WTC11 (cell line): Measurements from ENCODE around the gene SDK2. TPM values are rescaled to one million over a fixed set of nuclear protein-coding genes. Genes with fewer than 3 reads are reported as not detected.

ENCODE experiments used
- AR ChIP-seq: fragments of 250-450 bp; sonication (Bioruptor Pico); IDR thresholded peaks from 2 replicates; pipeline ENCODE4 v1.9.0; 2021; ENCODE audit warnings: mild to moderate bottlenecking
- ATF6 ChIP-seq: sonication (generic); formaldehyde crosslinking; IDR thresholded peaks from 2 replicates; pipeline ENCODE4 v1.8.1; 2023; ENCODE audit warnings: mild to moderate bottlenecking, missing genetic modification reagents
- E2F5 ChIP-seq: sonication (generic); formaldehyde crosslinking; IDR thresholded peaks from 2 replicates; pipeline ENCODE4 v1.8.1; 2022; ENCODE audit warnings: mild to moderate bottlenecking, moderate library complexity, missing genetic modification reagents
- ETV6 ChIP-seq: sonication (generic); formaldehyde crosslinking; IDR thresholded peaks from 2 replicates; pipeline ENCODE4 v1.8.1; 2022; ENCODE audit warnings: mild to moderate bottlenecking, missing genetic modification reagents
- FOXJ3 ChIP-seq: sonication (generic); formaldehyde crosslinking; IDR thresholded peaks from 2 replicates; pipeline ENCODE4 v1.9.0; 2021; ENCODE audit warnings: missing genetic modification reagents, mild to moderate bottlenecking, borderline replicate concordance
- FOXP1 ChIP-seq: sonication (generic); formaldehyde crosslinking; IDR thresholded peaks from 2 replicates; pipeline ENCODE4 v1.8.0; 2022; ENCODE audit warnings: missing genetic modification reagents, mild to moderate bottlenecking, moderate library complexity, borderline replicate concordance
- FOXP4 ChIP-seq: sonication (generic); formaldehyde crosslinking; IDR thresholded peaks from 2 replicates; pipeline ENCODE4 v1.8.0; 2022; ENCODE audit warnings: mild to moderate bottlenecking, missing genetic modification reagents
- GRHL2 ChIP-seq: fragments of 250-450 bp; sonication (Bioruptor Pico); IDR thresholded peaks from 2 replicates; pipeline ENCODE4 v1.8.0; 2022; ENCODE audit warnings: mild to moderate bottlenecking, moderate library complexity; ENCODE audit not compliant: insufficient replicate concordance, severe bottlenecking
- MAX ChIP-seq: sonication (generic); formaldehyde crosslinking; IDR thresholded peaks from 2 replicates; pipeline ENCODE4 v1.8.0; 2022; ENCODE audit warnings: mild to moderate bottlenecking, missing genetic modification reagents
- MXD4 ChIP-seq: fragments of 250-450 bp; sonication (Bioruptor Pico); IDR thresholded peaks from 2 replicates; pipeline ENCODE4 v1.8.0; 2021; ENCODE audit warnings: mild to moderate bottlenecking, moderate library complexity, borderline replicate concordance
- NR1H2 ChIP-seq: sonication (generic); formaldehyde crosslinking; IDR thresholded peaks from 2 replicates; pipeline ENCODE4 v1.9.0; 2021; ENCODE audit warnings: mild to moderate bottlenecking, moderate library complexity, missing genetic modification reagents
- OVOL2 ChIP-seq: fragments of 250-450 bp; sonication (Bioruptor Pico); IDR thresholded peaks from 2 replicates; pipeline ENCODE4 v1.9.0; 2021; ENCODE audit warnings: mild to moderate bottlenecking, borderline replicate concordance
- PRDM15 ChIP-seq: sonication (generic); formaldehyde crosslinking; IDR thresholded peaks from 2 replicates; pipeline ENCODE4 v1.8.0; 2022; ENCODE audit warnings: missing genetic modification reagents
- PRRX2 ChIP-seq: fragments of 250-450 bp; sonication (Bioruptor Pico); IDR thresholded peaks from 2 replicates; pipeline ENCODE4 v1.8.0; 2021; ENCODE audit warnings: mild to moderate bottlenecking
- RELA ChIP-seq: sonication (generic); formaldehyde crosslinking; IDR thresholded peaks from 2 replicates; pipeline ENCODE4 v1.8.1; 2022; ENCODE audit warnings: missing genetic modification reagents, mild to moderate bottlenecking, borderline replicate concordance
- SMAD4 ChIP-seq: sonication (generic); formaldehyde crosslinking; IDR thresholded peaks from 2 replicates; pipeline ENCODE4 v1.8.0; 2022; ENCODE audit warnings: mild to moderate bottlenecking, missing genetic modification reagents
- SP1 ChIP-seq: sonication (generic); formaldehyde crosslinking; conservative IDR thresholded peaks from 2 replicates; pipeline ENCODE4 v1.8.1; 2022; ENCODE audit warnings: missing genetic modification reagents
- USF1 ChIP-seq: sonication (generic); formaldehyde crosslinking; IDR thresholded peaks from 2 replicates; pipeline ENCODE4 v1.8.0; 2022; ENCODE audit warnings: mild to moderate bottlenecking, missing genetic modification reagents
- ZNF121 ChIP-seq: sonication (generic); formaldehyde crosslinking; IDR thresholded peaks from 2 replicates; pipeline ENCODE4 v1.8.0; 2023; ENCODE audit warnings: missing genetic modification reagents
- ZNF138 ChIP-seq: sonication (generic); formaldehyde crosslinking; conservative IDR thresholded peaks from 2 replicates; pipeline ENCODE4 v1.8.1; 2022; ENCODE audit warnings: mild to moderate bottlenecking, moderate library complexity, missing genetic modification reagents
- ZNF281 ChIP-seq: sonication (generic); formaldehyde crosslinking; IDR thresholded peaks from 2 replicates; pipeline ENCODE4 v1.8.0; 2023; ENCODE audit warnings: mild to moderate bottlenecking, missing genetic modification reagents
- ZNF416 ChIP-seq: fragments of 250-450 bp; sonication (Bioruptor Pico); IDR thresholded peaks from 2 replicates; pipeline ENCODE4 v1.9.0; 2021; ENCODE audit warnings: mild to moderate bottlenecking, inconsistent platforms
- total RNA-seq: library from RNA; stranded (reverse); gene quantifications from 3 replicates; pipeline ENCODE4 v1.2.3, GENCODE V29; 2021

The SDK2 gene
- total RNA-seq, 1 experiment from 2014 or later: 14.8 TPM

- TF ChIP-seq PRDM15 (CRISPR knock-in tag) (no peak), FOXJ3 (no peak), NR1H2 (no peak), ATF6 (no peak), AR (no peak), GRHL2 (CRISPR knock-in tag) (no peak), MXD4 (CRISPR knock-in tag) (no peak), SMAD4 (CRISPR knock-in tag) (no peak; the same call in 1 of the 2 replicates), ZNF281 (no peak), ZNF416 (CRISPR knock-in tag) (no peak), OVOL2 (CRISPR knock-in tag) (no peak), SP1 (CRISPR knock-in tag) (peak; percentile 57; the same call in 1 of the 2 replicates), ZNF121 (CRISPR knock-in tag) (no peak), E2F5 (CRISPR knock-in tag) (0 out of 2 replicates have a peak, but pooled peaks have one; percentile 68), USF1 (0 out of 2 replicates have a peak, but pooled peaks have one; percentile 30), MAX (peak; percentile 75; the same call in 1 of the 2 replicates), FOXP4 (CRISPR knock-in tag) (peak; percentile 12; the same call in 1 of the 2 replicates), FOXP1 (CRISPR knock-in tag) (no peak; the same call in 1 of the 2 replicates), ZNF138 (CRISPR knock-in tag) (0 out of 2 replicates have a peak, but pooled peaks have one; percentile 33), RELA (CRISPR knock-in tag) (no peak), ETV6 (CRISPR knock-in tag) (no peak; the same call in 1 of the 2 replicates), PRRX2 (CRISPR knock-in tag) (no peak)
Measured at GRCh38 chr17:73311781-73312641, 332.2 kb downstream of the SDK2 start, which contains the start of gene CDC42EP4 (continued).
